Esophagus (tissue), 2 donors: ENCODE results near the gene PDE3A. TPM values are rescaled to one million over a fixed set of nuclear protein-coding genes. Genes with fewer than 3 reads are reported as not detected.

Experiments used
- H3K27ac ChIP-seq, 2 donors: one replicate each; pipeline ENCODE4 v1.5.1; 2013; ENCODE audit warnings: low read depth in 2 of 2, mild to moderate bottlenecking in 2 of 2, inconsistent platforms in 1 of 2, low read length in 1 of 2, moderate library complexity in 1 of 2
- H3K27me3 ChIP-seq, 2 donors: one replicate each; pipeline ENCODE4 v1.6.1; 2013; ENCODE audit warnings: low read length in 2 of 2, control low read depth in 1 of 2, mild to moderate bottlenecking in 1 of 2; ENCODE audit not compliant: insufficient read depth in 2 of 2, control insufficient read depth in 1 of 2
- H3K36me3 ChIP-seq, 2 donors: one replicate each; pipeline ENCODE4 v1.6.1; 2013; ENCODE audit warnings: low read length in 1 of 2; ENCODE audit not compliant: control insufficient read depth in 2 of 2, insufficient read depth in 2 of 2
- H3K4me1 ChIP-seq, 2 donors: one replicate each; pipeline ENCODE4 v1.6.1; 2013; ENCODE audit warnings: low read length in 1 of 2; ENCODE audit not compliant: control insufficient read depth in 2 of 2, insufficient read depth in 2 of 2
- H3K4me3 ChIP-seq, 2 donors: one replicate each; pipeline ENCODE4 v1.5.1; 2013; ENCODE audit warnings: low read length in 2 of 2, mild to moderate bottlenecking in 2 of 2, low read depth in 1 of 2, moderate library complexity in 1 of 2
- H3K9me3 ChIP-seq, 2 donors: one replicate each; pipeline ENCODE4 v1.6.1; 2013; ENCODE audit warnings: mild to moderate bottlenecking in 2 of 2, low read depth in 1 of 2, low read length in 1 of 2, moderate library complexity in 1 of 2; ENCODE audit not compliant: control insufficient read depth in 2 of 2, insufficient read depth in 1 of 2
- WGBS, 2 donors: extraction: QIAGEN DNeasy Blood & Tissue Kit; methylation state at CpG; one replicate each; pipeline ENCODE4 v1.1.7; 2013; 5-methylcytosine and 5-hydroxymethylcytosine counted together
- polyA plus RNA-seq, 2 donors: library from polyadenylated mRNA; stranded (reverse); fragments of 200-250 nt; gene quantifications; one replicate each; pipeline ENCODE4 v1.2.3, GENCODE V29; 2013
- donor health status: healthy with polysubstance abuse.
- donor health status: Bipolar disorder and iron deficiency.

The PDE3A gene
- polyA plus RNA-seq, 2 donors = 0.53 to 1.0 TPM

DNA sequence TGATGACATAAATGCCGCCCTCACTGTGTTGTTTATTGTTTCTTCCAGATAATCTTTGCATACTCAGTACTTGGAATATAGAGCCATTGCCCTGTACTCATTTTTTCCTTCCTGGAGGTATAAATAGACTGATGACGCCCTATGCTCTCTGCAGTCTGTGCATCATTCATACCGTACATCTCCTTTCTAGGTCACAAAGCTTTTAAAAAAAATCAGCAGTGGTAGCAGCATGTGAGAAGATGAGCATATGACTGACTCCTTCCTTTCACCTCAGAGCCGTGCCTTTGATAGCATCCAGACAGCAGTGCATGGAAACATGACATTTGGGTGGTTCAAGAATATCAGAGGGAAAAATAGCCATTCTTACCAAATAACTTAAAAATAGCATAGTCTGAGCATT, 77.3 kb downstream of the PDE3A start:
- Histone ChIP-seq H3K4me3 (no peak overlapping the region), H3K36me3 (no peaks in the 10 kb centered on the region), H3K27ac (no peak overlapping the region), H3K4me1 (no peaks in the 10 kb centered on the region), H3K27me3 (no peaks in the 10 kb centered on the region), H3K9me3 (no peaks in the 10 kb centered on the region)
- WGBS, 2 donors = 66 to 68% methylated on average over 4 of the region's 4 CpGs

DNA sequence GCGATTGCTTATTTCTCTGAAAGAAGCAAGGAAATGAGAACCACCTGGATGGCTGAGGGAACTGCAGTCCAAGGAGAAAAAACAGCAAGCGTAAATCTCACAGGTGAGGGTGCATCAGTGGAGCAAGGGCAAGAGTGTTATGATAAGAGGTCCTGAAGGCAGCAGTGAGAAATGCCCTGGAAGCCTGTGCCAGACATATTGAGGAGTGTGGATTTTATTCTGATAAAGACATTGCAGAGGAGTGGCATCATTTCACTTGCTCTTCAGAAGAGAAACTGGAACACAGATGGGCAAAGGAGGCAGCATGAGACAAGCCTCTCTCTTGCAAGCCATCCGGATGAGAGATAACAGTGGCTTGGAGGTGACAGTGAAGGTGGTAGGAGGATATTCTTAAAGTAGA, 78.5 kb downstream of the PDE3A start:
- Histone ChIP-seq H3K36me3 (no peaks in the 10 kb centered on the region), H3K9me3 (no peaks in the 10 kb centered on the region), H3K4me1 (no peaks in the 10 kb centered on the region), H3K27me3 (no peaks in the 10 kb centered on the region), H3K4me3 (no peak overlapping the region), H3K27ac (no peak overlapping the region)
- 79 to 83% methylated on average over 3 of the region's 3 CpGs for WGBS, 2 donors

DNA sequence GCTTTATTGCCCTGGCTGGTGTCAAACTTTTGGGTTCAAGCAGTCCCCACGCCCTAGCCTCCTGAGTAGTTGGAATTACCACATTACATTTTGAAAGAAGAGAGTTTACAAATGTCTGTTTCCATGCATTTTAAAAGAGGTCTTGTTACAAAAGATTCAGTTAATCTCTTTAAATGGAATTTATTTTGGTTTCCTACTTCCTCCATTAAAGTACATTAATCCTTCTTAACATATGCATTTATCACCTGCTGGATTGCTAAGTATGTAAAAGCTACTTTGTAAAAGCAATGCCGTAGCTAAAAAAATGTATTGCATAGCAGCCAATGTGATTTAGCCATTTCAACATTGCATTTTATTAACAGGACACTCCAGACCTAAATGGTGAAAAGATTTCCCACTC, 80.4 kb downstream of the PDE3A start:
- no peaks in the 10 kb centered on the region for H3K4me1 ChIP-seq
- WGBS, 2 donors = 78 to 82% methylated on average over 2 of the region's 2 CpGs
- no peaks in the 10 kb centered on the region for H3K9me3 ChIP-seq
- no peaks in the 10 kb centered on the region for H3K27me3 ChIP-seq
- no peak overlapping the region for H3K27ac ChIP-seq
- no peaks in the 10 kb centered on the region for H3K36me3 ChIP-seq
- no peak overlapping the region for H3K4me3 ChIP-seq

DNA sequence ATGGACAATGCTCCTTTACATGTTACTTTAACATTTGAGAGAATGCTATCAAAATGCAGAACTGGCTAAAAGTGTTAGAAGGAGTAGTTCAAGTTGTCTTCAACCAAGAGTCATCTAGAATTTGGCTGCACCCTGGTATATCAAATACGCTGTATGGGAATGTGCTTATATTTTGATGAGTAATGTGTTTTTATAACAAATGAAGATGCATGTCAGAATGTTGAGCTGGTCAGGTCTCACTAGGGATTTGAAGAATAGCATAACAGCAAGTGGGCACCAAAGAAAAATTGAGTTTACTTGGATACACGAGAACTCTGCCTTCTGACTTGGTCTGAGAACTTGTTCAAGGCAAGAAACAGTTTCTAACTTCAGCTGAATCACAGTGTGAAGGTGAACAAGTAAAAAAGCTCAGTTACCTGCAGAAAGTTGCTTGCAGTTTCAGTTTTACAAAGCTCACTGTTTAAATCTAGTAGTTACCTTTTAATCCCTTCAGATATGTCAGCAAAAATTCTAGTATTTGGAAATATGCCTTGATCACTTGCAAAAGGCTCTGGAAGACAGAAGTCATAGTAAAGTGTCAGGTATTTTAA, 82.3 kb downstream of the PDE3A start:
- no peaks in the 10 kb centered on the region for H3K4me1 ChIP-seq
- H3K36me3 ChIP-seq = no peaks in the 10 kb centered on the region
- no peaks in the 10 kb centered on the region for H3K27me3 ChIP-seq
- H3K27ac ChIP-seq = no peak overlapping the region
- H3K4me3 ChIP-seq = no peak overlapping the region
- 71 to 72% methylated on average over 2 of the region's 2 CpGs for WGBS, 2 donors
- H3K9me3 ChIP-seq = no peaks in the 10 kb centered on the region

DNA sequence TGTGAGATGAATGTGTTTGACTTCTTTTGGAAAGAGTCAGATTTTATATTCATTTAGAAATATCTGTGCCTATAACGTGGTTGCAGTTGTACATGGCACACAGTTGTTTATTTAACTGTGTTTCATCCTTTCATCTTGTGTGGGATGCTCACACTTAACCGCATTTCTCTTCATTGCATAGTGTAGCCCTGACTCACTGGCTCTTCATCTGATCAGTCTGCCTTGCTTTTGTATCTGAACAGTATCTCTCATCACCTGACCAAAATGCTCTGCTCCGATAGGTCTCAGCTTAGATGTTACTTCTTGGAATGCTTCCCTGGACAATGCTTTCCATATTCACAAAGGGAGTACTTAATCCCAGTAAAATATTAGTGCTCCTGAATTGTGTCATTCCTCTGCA, 83.4 kb downstream of the PDE3A start:
- Histone ChIP-seq H3K4me3 (no peak overlapping the region), H3K27ac (no peak overlapping the region), H3K4me1 (no peaks in the 10 kb centered on the region), H3K27me3 (no peaks in the 10 kb centered on the region), H3K36me3 (no peaks in the 10 kb centered on the region), H3K9me3 (no peaks in the 10 kb centered on the region)
- 73 to 78% methylated on average over 3 of the region's 3 CpGs for WGBS, 2 donors

DNA sequence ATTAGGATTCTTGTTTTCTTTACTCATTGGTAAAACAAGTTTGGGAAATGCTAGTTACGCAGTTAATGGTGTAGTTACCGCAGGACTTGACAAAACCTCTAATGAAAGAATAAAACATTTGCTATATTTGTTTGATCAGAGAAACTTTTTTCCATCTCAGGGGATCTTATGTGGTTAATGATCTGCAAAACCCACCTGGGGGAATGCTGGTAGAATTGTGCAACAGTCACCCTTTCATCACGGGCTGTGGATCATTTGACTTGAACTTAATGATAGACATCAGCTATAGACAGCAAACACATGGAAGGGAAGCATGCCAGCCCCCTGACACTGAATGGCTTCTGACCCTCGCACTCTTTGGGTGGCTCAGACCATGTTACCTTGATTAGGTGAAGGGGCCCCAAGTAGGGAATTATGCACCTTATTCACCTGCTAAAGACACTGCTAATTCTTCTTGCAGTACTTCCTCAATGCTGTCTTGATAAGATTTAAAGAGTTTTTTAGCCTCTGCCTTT, 84.2 kb downstream of the PDE3A start:
- no peaks in the 10 kb centered on the region for H3K9me3 ChIP-seq
- H3K27me3 ChIP-seq = no peaks in the 10 kb centered on the region
- 77 to 86% methylated on average over 4 of the region's 4 CpGs for WGBS, 2 donors
- H3K27ac ChIP-seq = peak overlapping the region in 1 of 2 donors; percentile 10
- no peaks in the 10 kb centered on the region for H3K4me1 ChIP-seq
- no peaks in the 10 kb centered on the region for H3K36me3 ChIP-seq
- H3K4me3 ChIP-seq = no peak overlapping the region

DNA sequence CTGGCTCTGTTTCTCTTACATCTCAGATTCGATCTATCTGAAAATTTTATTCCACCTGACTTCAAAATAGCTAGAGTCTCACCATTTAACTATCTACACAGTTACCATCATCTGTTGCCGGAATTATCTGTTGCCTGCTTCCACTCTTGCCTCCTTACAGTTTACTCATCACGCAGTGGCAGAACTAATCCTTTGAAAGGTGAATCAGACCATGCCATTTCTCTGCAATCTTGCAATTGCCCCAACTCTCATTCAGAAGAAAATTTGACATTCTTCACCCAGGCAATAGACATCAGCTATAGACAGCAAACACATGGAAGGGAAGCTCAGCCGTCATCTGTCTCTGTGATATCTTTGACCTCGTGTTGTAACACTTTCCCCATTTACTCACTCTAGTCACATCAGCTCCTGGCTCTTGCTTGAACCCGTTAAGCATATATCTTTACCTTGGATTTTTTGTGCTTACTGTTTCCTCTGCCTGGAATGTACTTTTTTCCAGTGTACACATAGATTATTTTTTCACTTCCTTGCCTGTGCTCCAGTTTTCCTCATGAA, 85.5 kb downstream of the PDE3A start:
- Histone ChIP-seq H3K36me3 (no peaks in the 10 kb centered on the region), H3K9me3 (no peaks in the 10 kb centered on the region), H3K27me3 (no peaks in the 10 kb centered on the region), H3K4me3 (no peak overlapping the region), H3K4me1 (no peaks in the 10 kb centered on the region), H3K27ac (no peak overlapping the region)
- 86 to 89% methylated on average over 6 of the region's 6 CpGs for whole genome bisulfite sequencing, 2 donors

DNA sequence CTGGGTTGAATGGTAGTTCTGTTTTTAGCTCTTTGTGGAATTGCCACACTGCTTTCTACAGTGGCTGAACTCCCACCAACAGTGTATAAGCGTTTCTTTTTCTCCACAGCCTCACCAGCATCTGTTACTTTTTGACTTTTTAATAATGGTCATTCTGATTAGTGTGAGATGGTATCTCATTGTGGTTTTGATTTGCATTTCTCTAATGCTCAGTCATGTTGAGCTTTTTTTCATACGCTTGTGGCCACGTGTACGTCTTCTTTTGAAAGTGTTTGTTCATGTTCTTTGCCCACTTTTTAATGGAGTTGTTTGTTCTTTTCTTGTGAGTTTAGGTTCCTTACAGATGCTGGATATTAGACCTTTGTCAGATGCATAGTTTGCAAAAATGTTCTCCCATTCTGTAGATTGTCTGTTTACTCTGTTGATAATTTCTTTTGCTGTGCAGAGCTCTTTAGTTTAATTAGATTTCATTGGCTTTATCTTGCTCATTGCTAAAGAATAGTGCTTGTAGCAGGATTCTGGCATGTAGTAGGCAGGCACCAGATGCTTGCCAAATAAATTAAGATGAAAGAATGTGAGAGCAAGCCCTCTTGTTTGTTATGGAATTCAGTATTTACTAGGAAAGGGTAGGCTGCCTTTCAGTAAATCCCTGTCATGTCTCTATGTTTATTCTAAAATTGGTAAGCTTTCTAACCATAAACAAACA, 86.8 kb downstream of the PDE3A start:
- 43 to 64% methylated on average over 4 of the region's 4 CpGs for WGBS, 2 donors
- Histone ChIP-seq H3K4me1 (no peaks in the 10 kb centered on the region), H3K9me3 (no peaks in the 10 kb centered on the region), H3K27me3 (no peaks in the 10 kb centered on the region), H3K4me3 (no peak overlapping the region), H3K27ac (no peak overlapping the region), H3K36me3 (no peaks in the 10 kb centered on the region)

DNA sequence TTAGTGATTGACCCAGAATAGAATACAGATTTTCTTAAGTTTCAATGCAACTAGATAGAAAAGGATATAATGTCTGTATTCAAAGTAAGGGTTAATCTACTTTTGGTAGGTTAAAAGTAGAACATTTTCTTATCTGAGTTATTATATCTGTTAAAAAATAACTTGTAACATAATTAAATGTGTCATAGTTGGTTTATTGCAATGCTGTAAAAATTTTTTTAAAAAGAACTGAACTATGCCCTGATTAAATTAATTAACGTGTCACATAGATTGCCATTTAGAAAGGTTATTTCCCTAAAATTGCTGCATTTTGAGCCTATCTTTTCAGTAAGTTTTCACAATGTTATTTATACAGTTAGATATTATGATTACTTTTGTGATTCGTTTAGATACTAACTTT, 89.2 kb downstream of the PDE3A start:
- no peak overlapping the region for H3K4me3 ChIP-seq
- H3K27ac ChIP-seq = no peak overlapping the region
- no peaks in the 10 kb centered on the region for H3K9me3 ChIP-seq
- H3K36me3 ChIP-seq = no peaks in the 10 kb centered on the region
- WGBS, 2 donors = 76 to 89% methylated on average over 2 of the region's 2 CpGs
- H3K27me3 ChIP-seq = no peaks in the 10 kb centered on the region
- H3K4me1 ChIP-seq = no peaks in the 10 kb centered on the region

DNA sequence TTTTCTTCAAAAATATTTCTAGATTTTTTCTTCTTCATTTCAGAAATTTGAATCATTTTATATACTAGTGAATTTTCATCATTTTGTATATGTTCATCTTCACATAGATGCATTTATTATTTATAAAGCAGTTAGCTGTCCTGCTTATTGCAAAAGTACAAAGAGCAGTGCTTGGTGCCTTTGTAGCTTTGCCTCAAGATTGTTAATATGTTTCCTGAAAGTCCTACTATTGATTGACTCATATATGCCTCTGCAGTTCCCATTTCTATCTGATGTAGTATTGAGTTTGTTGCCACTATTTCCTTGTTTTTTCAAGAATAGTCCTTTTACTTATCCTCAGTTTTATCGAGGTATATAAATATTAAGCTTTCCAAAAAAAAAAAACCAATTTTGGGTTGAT, 89.7 kb downstream of the PDE3A start:
- H3K4me1 ChIP-seq = no peaks in the 10 kb centered on the region
- H3K4me3 ChIP-seq = no peak overlapping the region
- 80 to 86% methylated on average over 1 of the region's 1 CpG for WGBS, 2 donors
- no peaks in the 10 kb centered on the region for H3K36me3 ChIP-seq
- H3K9me3 ChIP-seq = no peaks in the 10 kb centered on the region
- H3K27ac ChIP-seq = no peak overlapping the region
- no peaks in the 10 kb centered on the region for H3K27me3 ChIP-seq
